Keratinocyte (primary cell): ENCODE measurements around the gene SLC5A2. TPM values are rescaled to one million over a fixed set of nuclear protein-coding genes. Genes with fewer than 3 reads are reported as not detected.
"Not testable (repeated sequence)": the region's sequence is repeated elsewhere in the genome, so short reads cannot be mapped to it uniquely, and the experiment has no call there.

Experiments used
- DNase-seq: peaks from one replicate; pipeline ENCODE4 v3.0.0-alpha.2; 2011; ENCODE audit warnings: low read depth, missing footprints, low spot score
- FAIRE-seq: peaks from 2 replicates; lab custom pipeline; 2011; peaks lifted over from hg19 to GRCh38; lab: Jason Lieb, UNC
- H2AFZ ChIP-seq: 2 replicates; pipeline ENCODE4 v1.6.0; 2012; ENCODE audit warnings: low read length, control low read depth, inconsistent platforms; ENCODE audit not compliant: control insufficient read depth
- H3K27ac ChIP-seq: 2 replicates; pipeline ENCODE4 v1.5.1; 2011; ENCODE audit warnings: low read length; ENCODE audit not compliant: control insufficient read depth, insufficient read depth
- H3K27me3 ChIP-seq: 3 replicates; pipeline ENCODE4 v1.6.0; 2011; ENCODE audit warnings: low read length; ENCODE audit not compliant: control insufficient read depth, insufficient read depth; ENCODE audit errors: extremely low read depth
- H3K36me3 ChIP-seq, 2 experiments: 2 replicates in 1 of 2; 3 replicates in 1 of 2; pipeline ENCODE4 v1.5.1; 2011; ENCODE audit warnings: low read length in 2 of 2, mild to moderate bottlenecking in 1 of 2; ENCODE audit not compliant: control insufficient read depth in 2 of 2, insufficient read depth in 2 of 2; ENCODE audit errors: extremely low read depth in 1 of 2
- H3K4me1 ChIP-seq: 3 replicates; pipeline ENCODE4 v1.5.1; 2011; ENCODE audit warnings: low read length; ENCODE audit not compliant: control insufficient read depth, insufficient read depth; ENCODE audit errors: extremely low read depth
- H3K4me2 ChIP-seq: 3 replicates; pipeline ENCODE4 v1.6.0; 2011; ENCODE audit warnings: low read depth, low read length; ENCODE audit not compliant: control insufficient read depth, insufficient read depth; ENCODE audit errors: extremely low read depth
- H3K4me3 ChIP-seq, 3 experiments: fragments of 200-600 bp in 1 of 3; sonication (generic) in 1 of 3; 2 replicates in 2 of 3; 3 replicates in 1 of 3; pipeline ENCODE4 v1.5.1; 2011 to 2016; ENCODE audit warnings: low read length in 3 of 3, mild to moderate bottlenecking in 3 of 3, control low read depth in 2 of 3, inconsistent platforms in 1 of 3, low read depth in 1 of 3, mixed read lengths in 1 of 3, mixed run types in 1 of 3, moderate library complexity in 1 of 3; ENCODE audit not compliant: control insufficient read depth in 2 of 3, insufficient read depth in 2 of 3; ENCODE audit errors: extremely low read depth in 1 of 3
- H3K79me2 ChIP-seq: 2 replicates; pipeline ENCODE4 v1.6.0; 2012; ENCODE audit warnings: low read length; ENCODE audit not compliant: control insufficient read depth, insufficient read depth
- H3K9ac ChIP-seq: 3 replicates; pipeline ENCODE4 v1.6.0; 2011; ENCODE audit warnings: low read length; ENCODE audit not compliant: control insufficient read depth, insufficient read depth; ENCODE audit errors: extremely low read depth
- H3K9me1 ChIP-seq: 3 replicates; pipeline ENCODE4 v1.6.0; 2011; ENCODE audit warnings: low read length; ENCODE audit not compliant: control insufficient read depth, insufficient read depth; ENCODE audit errors: extremely low read depth
- H3K9me3 ChIP-seq: 2 replicates; pipeline ENCODE4 v1.5.1; 2012; ENCODE audit warnings: low read depth, low read length; ENCODE audit not compliant: control insufficient read depth
- H4K20me1 ChIP-seq: 3 replicates; pipeline ENCODE4 v1.6.0; 2011; ENCODE audit warnings: low read length; ENCODE audit not compliant: control insufficient read depth, insufficient read depth; ENCODE audit errors: extremely low read depth
- EZH2 ChIP-seq: IDR thresholded peaks from one replicate; pipeline ENCODE4 v1.6.1; 2012; ENCODE audit warnings: inconsistent platforms, mild to moderate bottlenecking, low read length, moderate library complexity
- dilution Hi-C: fragments of 300-500 bp; cut with MboI; formaldehyde crosslinking; loops from one replicate; pipeline ENCODE4 v1.7.0; 2020; ENCODE audit warnings: low sequenced_read_pairs; ENCODE audit not compliant: extremely low pct_ligation_motif_present
- polyA plus RNA-seq, 5 experiments: library from polyadenylated mRNA; depleted of rRNA in 3 of 5; stranded (reverse) in 3 of 5; stranded (forward) in 1 of 5; unstranded in 1 of 5; fragments of >200 nt; gene quantifications; 1 replicate in 1 of 5; 2 replicates in 3 of 5; 3 replicates in 1 of 5; pipeline versions ENCODE4 v1.2.1 to v1.2.3, GENCODE V29; 2011 to 2012; ENCODE audit warnings: missing spikeins in 2 of 5, low read depth in 1 of 5, low replicate concordance in 1 of 5
- TF ChIP-seq, protein P1 (sequence below), 3 experiments: IDR thresholded peaks in 1 of 3; conservative IDR thresholded peaks in 1 of 3; optimal IDR thresholded peaks in 1 of 3; 2 replicates in 2 of 3; 3 replicates in 1 of 3; pipeline versions ENCODE3 to v1.5.1; 2011; ENCODE audit warnings: low read length in 3 of 3, mild to moderate bottlenecking in 3 of 3, moderate library complexity in 2 of 3, control low read depth in 1 of 3, inconsistent platforms in 1 of 3; ENCODE audit not compliant: insufficient read depth in 2 of 3; ENCODE audit errors: extremely low read depth in 1 of 3

SLC5A2 gene
- polyA plus RNA-seq, 1 donor (not counting 4 experiments of a cell fraction or from before 2014, with no cell fraction given), result not detected

DNA sequence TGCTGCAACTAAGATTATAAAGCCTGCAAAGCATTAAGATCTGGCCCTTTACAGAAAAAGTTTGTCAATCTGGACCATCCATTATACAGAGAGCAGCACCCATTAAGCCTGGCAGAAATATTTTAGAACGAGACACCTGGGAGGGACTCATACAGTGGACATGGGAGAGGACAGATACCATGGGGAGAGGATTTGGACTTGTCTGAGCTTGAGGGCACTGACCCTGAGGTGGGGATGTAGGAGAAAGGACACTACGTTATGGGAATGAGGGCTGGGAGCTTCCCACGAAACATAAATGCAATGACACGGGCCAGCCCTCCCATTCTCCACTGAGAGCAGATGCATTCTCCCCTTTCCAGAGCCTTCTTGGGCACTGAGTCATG is 19.0 kb downstream of the SLC5A2 start:
- Histone ChIP-seq H3K4me3 (no peak overlapping the region), H3K27ac (no peak overlapping the region), H2AFZ (no peak overlapping the region), H3K27me3 (no peaks in the 10 kb centered on the region), H3K4me2 (no peak overlapping the region), H3K9me1 (no peaks in the 10 kb centered on the region), H3K9me3 (no peaks in the 10 kb centered on the region), H3K79me2 (no peaks in the 10 kb centered on the region), H4K20me1 (no peaks in the 10 kb centered on the region), H3K36me3 (peaks cover 19 to 20% of the 10 kb centered on the region in 2 experiments), H3K4me1 (peaks cover 4% of the 10 kb centered on the region), H3K9ac (no peak overlapping the region)
- DNase-seq, result no peak
- FAIRE-seq, result no peak
- TF ChIP-seq, protein P1, sequence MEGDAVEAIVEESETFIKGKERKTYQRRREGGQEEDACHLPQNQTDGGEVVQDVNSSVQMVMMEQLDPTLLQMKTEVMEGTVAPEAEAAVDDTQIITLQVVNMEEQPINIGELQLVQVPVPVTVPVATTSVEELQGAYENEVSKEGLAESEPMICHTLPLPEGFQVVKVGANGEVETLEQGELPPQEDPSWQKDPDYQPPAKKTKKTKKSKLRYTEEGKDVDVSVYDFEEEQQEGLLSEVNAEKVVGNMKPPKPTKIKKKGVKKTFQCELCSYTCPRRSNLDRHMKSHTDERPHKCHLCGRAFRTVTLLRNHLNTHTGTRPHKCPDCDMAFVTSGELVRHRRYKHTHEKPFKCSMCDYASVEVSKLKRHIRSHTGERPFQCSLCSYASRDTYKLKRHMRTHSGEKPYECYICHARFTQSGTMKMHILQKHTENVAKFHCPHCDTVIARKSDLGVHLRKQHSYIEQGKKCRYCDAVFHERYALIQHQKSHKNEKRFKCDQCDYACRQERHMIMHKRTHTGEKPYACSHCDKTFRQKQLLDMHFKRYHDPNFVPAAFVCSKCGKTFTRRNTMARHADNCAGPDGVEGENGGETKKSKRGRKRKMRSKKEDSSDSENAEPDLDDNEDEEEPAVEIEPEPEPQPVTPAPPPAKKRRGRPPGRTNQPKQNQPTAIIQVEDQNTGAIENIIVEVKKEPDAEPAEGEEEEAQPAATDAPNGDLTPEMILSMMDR (optimal IDR thresholded peaks at IDR 0.05 in 1 of 3, IDR thresholded peaks at IDR 0.05 in 1 of 3, conservative IDR thresholded peaks at IDR 0.05 in 1 of 3; ENCODE audit: extremely low read depth in 1 of 3, insufficient read depth in 2 of 3, low read length in 3 of 3), result no peak
- no peak for TF ChIP-seq EZH2
- dilution Hi-C loops, result no loop called here

DNA sequence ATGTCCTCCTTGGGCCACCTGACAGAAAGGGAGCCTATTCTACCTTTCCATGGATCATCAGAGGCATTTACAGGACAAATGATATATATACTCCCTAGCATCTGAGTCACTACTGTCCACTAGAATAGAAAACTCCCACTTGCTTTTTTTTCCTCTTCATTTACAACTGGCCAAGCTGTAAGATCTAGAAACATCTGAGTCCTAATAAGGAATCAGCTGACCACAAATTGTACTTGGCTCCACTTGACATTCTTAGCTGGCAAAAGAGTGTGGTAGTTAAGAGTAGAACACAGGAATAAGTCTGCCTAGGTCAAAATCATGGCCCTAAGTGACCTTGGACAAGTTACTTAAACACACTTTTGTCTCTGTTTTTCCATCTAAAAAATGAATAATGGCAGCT is 20.1 kb downstream of the SLC5A2 start:
- Histone ChIP-seq H2AFZ (no peak overlapping the region), H3K9ac (no peak overlapping the region), H3K79me2 (peaks cover 8% of the 10 kb centered on the region), H3K27me3 (no peaks in the 10 kb centered on the region), H3K9me3 (no peaks in the 10 kb centered on the region), H3K36me3 (peaks cover 14 to 15% of the 10 kb centered on the region in 2 experiments), H3K9me1 (no peaks in the 10 kb centered on the region), H3K27ac (no peak overlapping the region), H3K4me1 (peaks cover 7% of the 10 kb centered on the region), H3K4me3 (no peak overlapping the region), H3K4me2 (no peak overlapping the region), H4K20me1 (no peaks in the 10 kb centered on the region)
- dilution Hi-C loops, result no loop called here
- DNase-seq (no peak), FAIRE-seq (no peak)
- TF ChIP-seq EZH2, result no peak
- TF ChIP-seq, protein P1 (optimal IDR thresholded peaks at IDR 0.05 in 1 of 3, IDR thresholded peaks at IDR 0.05 in 1 of 3, conservative IDR thresholded peaks at IDR 0.05 in 1 of 3; ENCODE audit: extremely low read depth in 1 of 3, insufficient read depth in 2 of 3, low read length in 3 of 3), result no peak

DNA sequence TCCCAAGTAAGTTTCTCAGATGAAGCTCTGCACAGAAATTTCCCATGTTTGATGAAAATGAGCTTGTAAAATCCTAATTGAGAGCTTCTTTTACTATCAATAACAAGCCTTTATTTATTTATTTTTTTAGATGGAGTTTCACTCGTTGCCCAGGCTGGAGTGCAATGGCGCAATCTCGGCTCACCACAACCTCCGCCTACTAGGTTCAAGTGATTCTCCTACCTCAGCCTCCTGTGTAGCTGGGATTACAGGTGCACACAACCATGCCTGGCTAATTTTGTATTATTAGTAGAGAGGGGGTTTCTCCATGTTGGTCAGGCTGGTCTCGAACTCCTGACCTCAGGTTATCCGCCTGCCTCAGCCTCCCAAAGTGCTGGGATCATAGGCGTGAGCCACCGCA is 20.6 kb downstream of the SLC5A2 start:
- H3K27me3 ChIP-seq, dilution Hi-C loops, H3K4me1 ChIP-seq, H3K4me3 ChIP-seq, H2AFZ ChIP-seq, H4K20me1 ChIP-seq, H3K9me1 ChIP-seq, DNase-seq, H3K4me2 ChIP-seq, H3K27ac ChIP-seq, FAIRE-seq, H3K9me3 ChIP-seq, H3K79me2 ChIP-seq, H3K9ac ChIP-seq: not testable (repeated sequence)
- H3K36me3 ChIP-seq, result peaks cover 9 to 11% of the 10 kb centered on the region in 2 experiments
